HEK293 (cell line): ENCODE measurements around the gene SNAPC2.

Experiments used
- CTCF ChIA-PET: fragments of 350-600 bp; formaldehyde crosslinking; extraction: SDS; loops from one replicate; lab custom pipeline; 2021; ENCODE audit warnings: antibody characterized with exemption; lab: Yijun Ruan, JAX
- POLR2A ChIA-PET: fragments of 300-600 bp; formaldehyde crosslinking; extraction: SDS; loops from one replicate; lab custom pipeline; 2020; ENCODE audit warnings: antibody characterized with exemption, inconsistent platforms; lab: Yijun Ruan, JAX
- H3K27ac ChIP-seq: fragments of 200-500 bp; sonication (Bioruptor generic); 2 replicates; pipeline ENCODE4 v1.5.1; 2014; ENCODE audit warnings: low read depth, low read length, control low read depth, inconsistent platforms; ENCODE audit errors: extremely low read depth
- H3K36me3 ChIP-seq, 2 experiments: fragments of 200-500 bp in 1 of 2; sonication (Bioruptor generic) in 1 of 2; 1 replicate in 1 of 2; 2 replicates in 1 of 2; pipeline ENCODE4 v1.5.1; 2014 to 2017; ENCODE audit warnings: inconsistent platforms in 2 of 2, low read length in 2 of 2; ENCODE audit not compliant: control insufficient read depth in 2 of 2, insufficient read depth in 1 of 2
- H3K4me1 ChIP-seq: fragments of 200-500 bp; sonication (Bioruptor generic); 2 replicates; pipeline ENCODE4 v1.5.1; 2014; ENCODE audit warnings: mild to moderate bottlenecking, low read length, inconsistent platforms; ENCODE audit not compliant: control insufficient read depth, insufficient read depth
- H3K4me3 ChIP-seq: 2 replicates; pipeline ENCODE4 v1.5.1; 2011; ENCODE audit warnings: low read depth, mild to moderate bottlenecking, control low read depth, low read length, moderate library complexity
- H3K9me3 ChIP-seq: fragments of 200-500 bp; sonication (Bioruptor generic); 2 replicates; pipeline ENCODE4 v1.5.1; 2014; ENCODE audit warnings: low read depth, low read length, inconsistent platforms; ENCODE audit not compliant: control insufficient read depth, insufficient read depth
- PRDM1 ChIP-seq: fragments of 450-650 bp; formaldehyde crosslinking; IDR thresholded peaks from 2 replicates; pipeline ENCODE4; 2016; ENCODE audit warnings: missing biosample characterization, missing genetic modification characterization
- TRIM28 ChIP-seq: IDR thresholded peaks from 2 replicates; pipeline ENCODE4 v1.6.1; 2011; ENCODE audit warnings: low read length, control low read depth, borderline replicate concordance
- ZFHX2 ChIP-seq: fragments of 450-650 bp; formaldehyde crosslinking; conservative IDR thresholded peaks from 2 replicates; pipeline ENCODE4 v1.5.1; 2016; ENCODE audit warnings: missing biosample characterization, missing genetic modification characterization
- ZNF121 ChIP-seq: fragments of 450-650 bp; formaldehyde crosslinking; IDR thresholded peaks from 2 replicates; pipeline ENCODE4 v1.5.1; 2016; ENCODE audit warnings: missing biosample characterization, missing genetic modification characterization
- ZNF140 ChIP-seq: fragments of 450-650 bp; formaldehyde crosslinking; IDR thresholded peaks from 2 replicates; pipeline ENCODE4 v1.5.1; 2016; ENCODE audit warnings: missing biosample characterization, missing genetic modification characterization
- ZNF214 ChIP-seq: fragments of 450-650 bp; formaldehyde crosslinking; IDR thresholded peaks from 2 replicates; pipeline ENCODE4 v1.5.1; 2017; ENCODE audit warnings: missing biosample characterization, mild to moderate bottlenecking, missing genetic modification characterization, borderline replicate concordance
- ZNF341 ChIP-seq: fragments of 450-650 bp; formaldehyde crosslinking; IDR thresholded peaks from 2 replicates; pipeline ENCODE4; 2016; ENCODE audit warnings: low read depth, missing biosample characterization, missing genetic modification characterization
- ZNF510 ChIP-seq: fragments of 450-650 bp; formaldehyde crosslinking; IDR thresholded peaks from 2 replicates; pipeline ENCODE4 v1.5.1; 2018; ENCODE audit warnings: mild to moderate bottlenecking, missing genetic modification characterization, missing biosample characterization; ENCODE audit not compliant: insufficient replicate concordance
- ZNF843 ChIP-seq: fragments of 450-650 bp; formaldehyde crosslinking; IDR thresholded peaks from 2 replicates; pipeline ENCODE4 v1.5.1; 2016; ENCODE audit warnings: missing biosample characterization, missing genetic modification characterization
- TF ChIP-seq, protein P1 (sequence below): fragments of 450-650 bp; formaldehyde crosslinking; IDR thresholded peaks from 2 replicates; pipeline ENCODE4 v1.5.1; 2016; ENCODE audit warnings: missing biosample characterization, missing genetic modification characterization
- TF ChIP-seq, protein P2 (sequence below): fragments of 450-650 bp; formaldehyde crosslinking; conservative IDR thresholded peaks from 2 replicates; pipeline ENCODE4 v1.5.1; 2016; ENCODE audit warnings: low read depth, missing biosample characterization, missing genetic modification characterization
- TF ChIP-seq, protein P3 (sequence below): fragments of 450-650 bp; formaldehyde crosslinking; IDR thresholded peaks from 2 replicates; pipeline ENCODE4 v1.5.1; 2016; ENCODE audit warnings: missing biosample characterization, missing genetic modification characterization

SNAPC2 gene

DNA sequence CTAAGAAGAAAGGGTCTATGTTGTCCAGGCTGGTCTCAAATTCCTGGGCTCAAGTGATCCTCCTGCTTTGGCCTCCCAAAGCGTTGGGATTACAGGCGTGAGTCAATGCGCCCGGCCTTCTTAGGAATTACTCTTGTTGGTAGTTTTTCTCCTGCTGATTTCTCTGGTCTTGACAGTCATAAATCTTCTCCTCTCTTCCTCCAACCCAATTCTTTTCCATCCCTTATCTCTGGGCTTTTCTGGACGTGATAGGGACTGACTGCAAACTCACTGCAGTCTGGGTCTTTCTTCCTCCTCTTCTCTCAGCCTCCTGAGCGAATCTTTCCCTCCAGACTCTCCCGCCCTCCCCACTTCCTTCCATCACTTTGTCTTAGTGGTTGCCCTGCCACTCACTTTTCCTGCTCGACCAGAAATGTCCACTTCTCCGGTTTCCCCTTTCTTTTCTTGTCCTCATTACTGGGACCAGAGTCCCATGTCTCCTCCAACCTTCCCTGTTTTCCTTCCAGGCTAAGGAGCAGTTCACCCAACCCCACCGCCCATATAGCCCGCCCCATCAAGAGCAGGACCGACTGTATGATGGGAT, 45.2 kb downstream of the SNAPC2 start:
- ChIA-PET POLR2A (no interaction called here), CTCF (interaction anchor here (0.6 to 2.1 kb wide), 3 partner anchors 21 to 112 kb away, joined by 3 to 7 read pairs (median 3); no protein-coding TSS in a partner anchor)
- Histone ChIP-seq H3K4me3 (no peak overlapping the region), H3K4me1 (no peaks in the 10 kb centered on the region), H3K9me3 (no peaks in the 10 kb centered on the region), H3K36me3 (peaks cover 48 to 94% of the 10 kb centered on the region in 2 experiments), H3K27ac (no peak overlapping the region)
- peak; percentile 65; the same call in 1 of the 2 replicates for TF ChIP-seq PRDM1 (tag by site-specific recombination)
- no peak for TF ChIP-seq ZNF843 (tag by site-specific recombination)

DNA sequence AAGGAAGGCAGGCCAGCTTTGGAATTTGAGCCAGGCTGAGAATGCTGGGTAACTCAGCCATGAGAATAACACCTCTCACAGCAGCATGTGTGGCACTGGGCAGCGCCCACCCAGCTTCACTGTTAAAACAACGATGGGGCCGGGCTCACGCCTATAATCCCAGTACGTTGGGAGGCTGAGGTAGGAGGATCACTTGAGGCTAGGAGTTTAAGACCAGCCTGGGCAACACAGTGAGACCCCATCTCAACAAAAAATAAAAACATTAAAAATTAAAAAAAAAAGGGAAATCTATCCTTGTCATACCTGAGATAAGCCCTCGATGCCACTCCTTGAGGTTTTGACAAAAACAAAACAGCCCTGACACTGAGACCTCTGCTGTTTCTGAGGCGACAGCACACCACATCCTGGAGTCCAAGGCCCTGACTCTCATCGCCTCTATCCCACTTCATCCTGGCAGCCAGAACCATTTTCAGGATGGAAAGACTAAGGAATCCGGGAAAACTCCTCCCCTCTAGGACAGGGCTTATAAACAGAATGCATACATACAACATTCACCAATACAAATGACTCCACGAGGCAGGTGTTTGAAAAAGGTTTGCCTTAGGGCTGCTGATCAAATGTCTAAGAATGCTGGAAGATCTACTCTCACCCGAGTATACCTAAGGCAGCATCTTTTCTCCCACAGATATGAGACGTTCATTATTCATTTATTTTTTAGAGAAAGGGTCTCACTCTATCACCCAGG, 46.0 kb downstream of the SNAPC2 start:
- no peak overlapping the region for H3K4me3 ChIP-seq
- H3K9me3 ChIP-seq: no peaks in the 10 kb centered on the region
- ChIA-PET CTCF (interaction anchor here (0.6 to 2.1 kb wide), 4 partner anchors 22 to 107 kb away, joined by 3 to 7 read pairs (median 3); no protein-coding TSS in a partner anchor), POLR2A (no interaction called here)
- H3K27ac ChIP-seq: no peak overlapping the region
- H3K36me3 ChIP-seq: peaks cover 48 to 95% of the 10 kb centered on the region in 2 experiments
- no peaks in the 10 kb centered on the region for H3K4me1 ChIP-seq
- TF ChIP-seq ZNF121 (tag by site-specific recombination): peak; percentile 75; the same call in 1 of the 2 replicates
- TF ChIP-seq, protein P1, sequence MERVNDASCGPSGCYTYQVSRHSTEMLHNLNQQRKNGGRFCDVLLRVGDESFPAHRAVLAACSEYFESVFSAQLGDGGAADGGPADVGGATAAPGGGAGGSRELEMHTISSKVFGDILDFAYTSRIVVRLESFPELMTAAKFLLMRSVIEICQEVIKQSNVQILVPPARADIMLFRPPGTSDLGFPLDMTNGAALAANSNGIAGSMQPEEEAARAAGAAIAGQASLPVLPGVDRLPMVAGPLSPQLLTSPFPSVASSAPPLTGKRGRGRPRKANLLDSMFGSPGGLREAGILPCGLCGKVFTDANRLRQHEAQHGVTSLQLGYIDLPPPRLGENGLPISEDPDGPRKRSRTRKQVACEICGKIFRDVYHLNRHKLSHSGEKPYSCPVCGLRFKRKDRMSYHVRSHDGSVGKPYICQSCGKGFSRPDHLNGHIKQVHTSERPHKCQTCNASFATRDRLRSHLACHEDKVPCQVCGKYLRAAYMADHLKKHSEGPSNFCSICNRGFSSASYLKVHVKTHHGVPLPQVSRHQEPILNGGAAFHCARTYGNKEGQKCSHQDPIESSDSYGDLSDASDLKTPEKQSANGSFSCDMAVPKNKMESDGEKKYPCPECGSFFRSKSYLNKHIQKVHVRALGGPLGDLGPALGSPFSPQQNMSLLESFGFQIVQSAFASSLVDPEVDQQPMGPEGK (tag by site-specific recombination): no peak

DNA sequence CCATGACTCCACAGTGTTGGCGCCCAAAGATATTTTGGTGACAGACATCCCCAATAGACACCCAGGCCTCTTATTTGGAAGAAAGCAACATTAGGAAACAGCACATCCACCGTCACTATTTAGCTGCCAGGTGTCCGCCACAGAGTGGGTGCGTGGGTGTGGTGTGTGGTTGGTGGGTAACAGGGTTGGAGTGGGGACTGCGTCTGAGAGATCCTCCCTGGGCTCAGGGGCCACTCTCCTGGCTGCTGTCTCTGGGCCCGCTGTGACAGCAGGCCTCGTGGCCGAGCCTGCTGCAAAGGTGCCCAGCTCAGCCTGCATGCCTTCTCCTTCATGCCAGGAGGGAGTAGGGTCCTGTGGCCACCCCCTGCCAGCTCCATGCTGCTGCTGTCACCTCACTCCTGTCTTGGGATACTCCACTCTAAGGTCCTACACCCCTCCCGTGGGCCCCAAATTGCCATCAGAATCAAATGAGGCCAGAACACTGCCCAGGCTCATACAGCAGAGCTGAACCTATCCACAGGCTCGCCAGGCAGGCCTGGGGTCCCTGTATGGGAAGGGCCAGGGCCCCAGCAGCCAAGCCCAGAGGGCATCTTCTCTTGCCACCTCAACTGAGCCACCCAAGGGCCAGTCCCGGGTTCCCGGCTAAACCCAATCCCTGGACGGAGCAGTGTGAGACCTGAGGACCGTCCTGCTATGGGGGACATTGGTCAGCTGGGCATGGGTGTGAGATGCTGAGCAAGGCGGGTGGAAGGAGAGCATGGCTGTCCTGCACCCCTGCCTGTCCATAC, 48.1 kb downstream of the SNAPC2 start:
- Histone ChIP-seq H3K4me3 (no peak overlapping the region), H3K36me3 (peaks cover 44 to 91% of the 10 kb centered on the region in 2 experiments), H3K9me3 (no peaks in the 10 kb centered on the region), H3K27ac (no peak overlapping the region), H3K4me1 (no peaks in the 10 kb centered on the region)
- TF ChIP-seq ZNF843 (tag by site-specific recombination) (no peak), ZNF140 (tag by site-specific recombination) (no peak), ZNF341 (no peak), ZFHX2 (no peak), ZNF214 (no peak), TRIM28 (no peak), ZNF510 (no peak)
- TF ChIP-seq, protein P2, sequence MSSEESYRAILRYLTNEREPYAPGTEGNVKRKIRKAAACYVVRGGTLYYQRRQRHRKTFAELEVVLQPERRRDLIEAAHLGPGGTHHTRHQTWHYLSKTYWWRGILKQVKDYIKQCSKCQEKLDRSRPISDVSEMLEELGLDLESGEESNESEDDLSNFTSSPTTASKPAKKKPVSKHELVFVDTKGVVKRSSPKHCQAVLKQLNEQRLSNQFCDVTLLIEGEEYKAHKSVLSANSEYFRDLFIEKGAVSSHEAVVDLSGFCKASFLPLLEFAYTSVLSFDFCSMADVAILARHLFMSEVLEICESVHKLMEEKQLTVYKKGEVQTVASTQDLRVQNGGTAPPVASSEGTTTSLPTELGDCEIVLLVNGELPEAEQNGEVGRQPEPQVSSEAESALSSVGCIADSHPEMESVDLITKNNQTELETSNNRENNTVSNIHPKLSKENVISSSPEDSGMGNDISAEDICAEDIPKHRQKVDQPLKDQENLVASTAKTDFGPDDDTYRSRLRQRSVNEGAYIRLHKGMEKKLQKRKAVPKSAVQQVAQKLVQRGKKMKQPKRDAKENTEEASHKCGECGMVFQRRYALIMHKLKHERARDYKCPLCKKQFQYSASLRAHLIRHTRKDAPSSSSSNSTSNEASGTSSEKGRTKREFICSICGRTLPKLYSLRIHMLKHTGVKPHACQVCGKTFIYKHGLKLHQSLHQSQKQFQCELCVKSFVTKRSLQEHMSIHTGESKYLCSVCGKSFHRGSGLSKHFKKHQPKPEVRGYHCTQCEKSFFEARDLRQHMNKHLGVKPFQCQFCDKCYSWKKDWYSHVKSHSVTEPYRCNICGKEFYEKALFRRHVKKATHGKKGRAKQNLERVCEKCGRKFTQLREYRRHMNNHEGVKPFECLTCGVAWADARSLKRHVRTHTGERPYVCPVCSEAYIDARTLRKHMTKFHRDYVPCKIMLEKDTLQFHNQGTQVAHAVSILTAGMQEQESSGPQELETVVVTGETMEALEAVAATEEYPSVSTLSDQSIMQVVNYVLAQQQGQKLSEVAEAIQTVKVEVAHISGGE (tag by site-specific recombination): no peak
- TF ChIP-seq, protein P3, sequence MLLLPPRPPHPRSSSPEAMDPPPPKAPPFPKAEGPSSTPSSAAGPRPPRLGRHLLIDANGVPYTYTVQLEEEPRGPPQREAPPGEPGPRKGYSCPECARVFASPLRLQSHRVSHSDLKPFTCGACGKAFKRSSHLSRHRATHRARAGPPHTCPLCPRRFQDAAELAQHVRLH (tag by site-specific recombination): no peak
- CTCF ChIA-PET: interaction anchor here (0.6 kb wide), 2 partner anchors 209 to 215 kb away, joined by 3 to 4 read pairs; no protein-coding TSS in a partner anchor
- POLR2A ChIA-PET: interaction anchor here (1.6 kb wide), 1 partner anchor 25 kb away, joined by 4 read pairs; the partner anchor contains the start of gene TIMM44
